Activated CD8-positive, alpha-beta T cell treated with anti-CD3 and anti-CD28 coated beads for 36 hours (primary cell): ENCODE data around the gene TMEM270. TPM values are rescaled to one million over a fixed set of nuclear protein-coding genes. Genes with fewer than 3 reads are reported as not detected.

Experiments used
- ATAC-seq: fragments of 200-7000 bp; cut with Tn5 transposase; one replicate; pipeline ENCODE4 v1.10.0; 2021; ENCODE audit warnings: mild to moderate bottlenecking, moderate library complexity
- CTCF ChIA-PET: fragments of 350-600 bp; sonication (Branson Sonifier 250); formaldehyde crosslinking; loops from one replicate; lab custom pipeline; 2021; ENCODE audit warnings: antibody characterized with exemption; lab: Charles Lee
- POLR2A ChIA-PET: fragments of 350-600 bp; sonication (Branson Sonifier 250); formaldehyde crosslinking; loops from one replicate; lab custom pipeline; 2021; ENCODE audit warnings: antibody characterized with exemption; lab: Charles Lee
- DNase-seq: peaks from one replicate; pipeline ENCODE4 v3.0.0-alpha.2; 2020
- H3K27ac Mint-ChIP-seq: one replicate; pipeline ENCODE4 v1.8.0; 2021; ENCODE audit warnings: mild to moderate bottlenecking, mixed read lengths
- H3K27me3 Mint-ChIP-seq: one replicate; pipeline ENCODE4 v1.8.0; 2021; ENCODE audit warnings: mixed read lengths
- H3K36me3 Mint-ChIP-seq: one replicate; pipeline ENCODE4 v1.8.0; 2021; ENCODE audit warnings: low read depth, mixed read lengths
- H3K4me1 Mint-ChIP-seq: one replicate; pipeline ENCODE4 v1.8.0; 2021; ENCODE audit warnings: low read depth, mixed read lengths
- H3K4me3 Mint-ChIP-seq: one replicate; pipeline ENCODE4 v1.8.0; 2021; ENCODE audit warnings: mild to moderate bottlenecking, moderate library complexity, mixed read lengths
- H3K9me3 Mint-ChIP-seq: one replicate; pipeline ENCODE4 v1.8.0; 2021; ENCODE audit warnings: mixed read lengths
- CTCF ChIP-seq: fragments of 200-600 bp; IDR thresholded peaks from one replicate; pipeline ENCODE4 v1.8.0; 2022; ENCODE audit warnings: antibody characterized with exemption, mild to moderate bottlenecking
- intact Hi-C: fragments of 100-400 bp; cut with micrococcal nuclease; formaldehyde crosslinking; loops from one replicate; pipeline ENCODE4 v1.10.0; 2022
- total RNA-seq, 2 experiments: library from RNA; stranded (reverse); gene quantifications; one replicate each; pipeline ENCODE4 v1.2.3, GENCODE V29; 2021

Gene TMEM270
- total RNA-seq, 2 experiments from 2014 or later, result not detected

- Mint-ChIP-seq H3K27ac (no peak overlapping the region), H3K9me3 (no peaks in the 10 kb centered on the region), H3K4me1 (peaks cover 22% of the 10 kb centered on the region), H3K4me3 (no peak overlapping the region), H3K27me3 (peaks cover 14% of the 10 kb centered on the region), H3K36me3 (no peaks in the 10 kb centered on the region)
- ChIA-PET CTCF (interaction anchor here (1.3 kb wide), 1 partner anchor 197 kb away, joined by 4 read pairs; no protein-coding TSS in a partner anchor), POLR2A (no interaction called here)
- intact Hi-C loops, result no loop called here
- ATAC-seq (no peak), DNase-seq (no peak)
- no peak for TF ChIP-seq CTCF
Observed at GRCh38 chr7:73829921-73830680, 30.9 kb upstream of the TMEM270 start.

GRCh38 chr7:73830681-73831583 is 30.0 kb upstream of the TMEM270 start, which contains the start of gene CLDN4:
TSS of gene CLDN4 (plus strand) at chr7:73830996. CDS start at chr7:73831202, 206 bp downstream.
- H3K27ac Mint-ChIP-seq, result no peak within 1 kb of the TSS
- no peak within 1 kb of the TSS for H3K4me3 Mint-ChIP-seq
- peaks cover 22% of the 10 kb centered on the region for H3K4me1 Mint-ChIP-seq
- TF ChIP-seq CTCF, result no peak
- ATAC-seq, result no peak
- intact Hi-C loops, result no loop called here
- DNase-seq, result no peak
- ChIA-PET CTCF (no interaction called here), POLR2A (no interaction called here)
- peaks cover 14% of the 10 kb centered on the region for H3K27me3 Mint-ChIP-seq
- no peaks in the 10 kb centered on the region for H3K9me3 Mint-ChIP-seq
- H3K36me3 Mint-ChIP-seq, result no peaks in the 10 kb centered on the region

GRCh38 chr7:73831584-73831833 is 29.4 kb upstream of the TMEM270 start:
- no peak for TF ChIP-seq CTCF
- Mint-ChIP-seq H3K27ac (no peak overlapping the region), H3K4me1 (peaks cover 22% of the 10 kb centered on the region), H3K9me3 (no peaks in the 10 kb centered on the region), H3K4me3 (no peak overlapping the region), H3K27me3 (peaks cover 14% of the 10 kb centered on the region), H3K36me3 (no peaks in the 10 kb centered on the region)
- ATAC-seq (no peak), DNase-seq (no peak)
- POLR2A ChIA-PET, result no interaction called here
- CTCF ChIA-PET, result no interaction called here
- intact Hi-C loops, result no loop called here

- ChIA-PET POLR2A (no interaction called here), CTCF (interaction anchor here (1.6 kb wide), 1 partner anchor 23 kb away, joined by 9 read pairs; no protein-coding TSS in a partner anchor)
- H3K9me3 Mint-ChIP-seq, result no peaks in the 10 kb centered on the region
- no peak for DNase-seq
- H3K27me3 Mint-ChIP-seq, result peaks cover 10% of the 10 kb centered on the region
- peaks cover 17% of the 10 kb centered on the region for H3K4me1 Mint-ChIP-seq
- no peak overlapping the region for H3K27ac Mint-ChIP-seq
- TF ChIP-seq CTCF, result no peak
- intact Hi-C loops, result no loop called here
- H3K4me3 Mint-ChIP-seq, result no peak overlapping the region
- no peaks in the 10 kb centered on the region for H3K36me3 Mint-ChIP-seq
- ATAC-seq, result no peak
Observed at GRCh38 chr7:73831834-73832651, 28.9 kb upstream of the TMEM270 start.
